DOHH2 (cell line): Measurements from ENCODE around the gene USP12.

Source experiments
- H3F3A ChIP-seq: fragments of 200-600 bp; sonication (generic), shearing (Covaris generic); 2 replicates; pipeline ENCODE4 v1.6.0; 2016; ENCODE audit warnings: antibody characterized with exemption, mild to moderate bottlenecking; ENCODE audit not compliant: control insufficient read depth, insufficient read depth
- H3K27ac ChIP-seq: fragments of 200-600 bp; sonication (generic); 2 replicates; pipeline ENCODE4 v1.5.1; 2014; ENCODE audit warnings: low read depth, mild to moderate bottlenecking, low read length, moderate library complexity
- H3K27me3 ChIP-seq: fragments of 200-600 bp; sonication (generic); 2 replicates; pipeline ENCODE4 v1.6.1; 2014; ENCODE audit warnings: mild to moderate bottlenecking, low read length, mixed read lengths; ENCODE audit not compliant: control insufficient read depth
- H3K36me3 ChIP-seq: fragments of 200-600 bp; sonication (generic); 2 replicates; pipeline ENCODE4 v1.6.1; 2014; ENCODE audit warnings: mild to moderate bottlenecking, low read length, moderate library complexity, mixed read lengths; ENCODE audit not compliant: control insufficient read depth
- H3K4me1 ChIP-seq: fragments of 200-600 bp; sonication (generic); 2 replicates; pipeline ENCODE4 v1.6.1; 2014; ENCODE audit warnings: mild to moderate bottlenecking, low read length, mixed read lengths; ENCODE audit not compliant: control insufficient read depth
- H3K4me2 ChIP-seq: fragments of 200-600 bp; sonication (generic); 2 replicates; pipeline ENCODE4 v1.6.0; 2014; ENCODE audit warnings: mild to moderate bottlenecking, low read length, moderate library complexity
- H3K4me3 ChIP-seq: fragments of 200-600 bp; sonication (generic); 2 replicates; pipeline ENCODE4 v1.5.1; 2014; ENCODE audit warnings: mild to moderate bottlenecking, low read length, mixed read lengths
- H3K79me2 ChIP-seq: fragments of 200-600 bp; sonication (generic); 2 replicates; pipeline ENCODE4 v1.6.1; 2014; ENCODE audit warnings: mild to moderate bottlenecking, low read length, mixed read lengths; ENCODE audit not compliant: control insufficient read depth
- H3K9me2 ChIP-seq: fragments of 200-600 bp; sonication (generic); replicated peaks from 2 replicates; pipeline ENCODE4 v1.6.1; 2014; ENCODE audit warnings: mild to moderate bottlenecking, low read length, mixed read lengths; ENCODE audit not compliant: control insufficient read depth
- H3K9me3 ChIP-seq: fragments of 200-600 bp; sonication (generic); 2 replicates; pipeline ENCODE4 v1.6.1; 2014; ENCODE audit warnings: antibody characterized with exemption, low read length, mixed read lengths; ENCODE audit not compliant: control insufficient read depth, insufficient read depth
- H4K20me1 ChIP-seq: fragments of 200-600 bp; sonication (generic); 2 replicates; pipeline ENCODE4 v1.6.0; 2014; ENCODE audit warnings: low read depth, mild to moderate bottlenecking, antibody characterized with exemption, low read length, moderate library complexity; ENCODE audit not compliant: control insufficient read depth, insufficient read depth
- EZH2phosphoT487 ChIP-seq: fragments of 200-600 bp; sonication (generic); IDR thresholded peaks from 2 replicates; pipeline ENCODE4 v1.6.1; 2017; ENCODE audit warnings: borderline replicate concordance, mild to moderate bottlenecking, antibody characterized with exemption, low read length, moderate library complexity, mixed read lengths
- TF ChIP-seq, protein P1 (sequence below): fragments of 200-600 bp; sonication (generic); IDR thresholded peaks from one replicate; pipeline ENCODE4 v1.5.1; 2014; ENCODE audit warnings: antibody characterized with exemption, mild to moderate bottlenecking, low read depth, low read length; ENCODE audit not compliant: poor library complexity, severe bottlenecking

The USP12 gene

GRCh38 chr13:27194895-27195764 lies 23.5 kb upstream of the USP12 start:
- no peak overlapping the region for H3K27ac ChIP-seq

GRCh38 chr13:27194209-27194608 lies 22.6 kb upstream of the USP12 start:
- Histone ChIP-seq H3K4me3 (no peak overlapping the region), H3K4me1 (no peaks in the 10 kb centered on the region), H3K9me3 (no peaks in the 10 kb centered on the region), H4K20me1 (no peaks in the 10 kb centered on the region), H3K27me3 (no peaks in the 10 kb centered on the region; the same call in 1 of the 2 replicates), H3K27ac (no peak overlapping the region), H3K4me2 (no peak overlapping the region), H3K36me3 (no peaks in the 10 kb centered on the region), H3K79me2 (no peaks in the 10 kb centered on the region), H3K9me2 (no peaks in the 10 kb centered on the region), H3F3A (no peaks in the 10 kb centered on the region)
- no peak for TF ChIP-seq EZH2phosphoT487
- TF ChIP-seq, protein P1, sequence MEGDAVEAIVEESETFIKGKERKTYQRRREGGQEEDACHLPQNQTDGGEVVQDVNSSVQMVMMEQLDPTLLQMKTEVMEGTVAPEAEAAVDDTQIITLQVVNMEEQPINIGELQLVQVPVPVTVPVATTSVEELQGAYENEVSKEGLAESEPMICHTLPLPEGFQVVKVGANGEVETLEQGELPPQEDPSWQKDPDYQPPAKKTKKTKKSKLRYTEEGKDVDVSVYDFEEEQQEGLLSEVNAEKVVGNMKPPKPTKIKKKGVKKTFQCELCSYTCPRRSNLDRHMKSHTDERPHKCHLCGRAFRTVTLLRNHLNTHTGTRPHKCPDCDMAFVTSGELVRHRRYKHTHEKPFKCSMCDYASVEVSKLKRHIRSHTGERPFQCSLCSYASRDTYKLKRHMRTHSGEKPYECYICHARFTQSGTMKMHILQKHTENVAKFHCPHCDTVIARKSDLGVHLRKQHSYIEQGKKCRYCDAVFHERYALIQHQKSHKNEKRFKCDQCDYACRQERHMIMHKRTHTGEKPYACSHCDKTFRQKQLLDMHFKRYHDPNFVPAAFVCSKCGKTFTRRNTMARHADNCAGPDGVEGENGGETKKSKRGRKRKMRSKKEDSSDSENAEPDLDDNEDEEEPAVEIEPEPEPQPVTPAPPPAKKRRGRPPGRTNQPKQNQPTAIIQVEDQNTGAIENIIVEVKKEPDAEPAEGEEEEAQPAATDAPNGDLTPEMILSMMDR, result no peak

More at GRCh38 chr13:27194895-27195764, 23.5 kb upstream of the USP12 start:
- no peak overlapping the region for H3K4me2 ChIP-seq
- H3K4me1 ChIP-seq, result no peaks in the 10 kb centered on the region
- no peaks in the 10 kb centered on the region for H3K9me3 ChIP-seq
- no peaks in the 10 kb centered on the region for H3K36me3 ChIP-seq
- H3K9me2 ChIP-seq, result no peaks in the 10 kb centered on the region
- no peaks in the 10 kb centered on the region for H3K79me2 ChIP-seq
- TF ChIP-seq, protein P1, result no peak
- TF ChIP-seq EZH2phosphoT487, result no peak
- H4K20me1 ChIP-seq, result no peaks in the 10 kb centered on the region
- no peak overlapping the region for H3K4me3 ChIP-seq
- no peaks in the 10 kb centered on the region; the same call in 1 of the 2 replicates for H3K27me3 ChIP-seq
- no peaks in the 10 kb centered on the region for H3F3A ChIP-seq

DNA sequence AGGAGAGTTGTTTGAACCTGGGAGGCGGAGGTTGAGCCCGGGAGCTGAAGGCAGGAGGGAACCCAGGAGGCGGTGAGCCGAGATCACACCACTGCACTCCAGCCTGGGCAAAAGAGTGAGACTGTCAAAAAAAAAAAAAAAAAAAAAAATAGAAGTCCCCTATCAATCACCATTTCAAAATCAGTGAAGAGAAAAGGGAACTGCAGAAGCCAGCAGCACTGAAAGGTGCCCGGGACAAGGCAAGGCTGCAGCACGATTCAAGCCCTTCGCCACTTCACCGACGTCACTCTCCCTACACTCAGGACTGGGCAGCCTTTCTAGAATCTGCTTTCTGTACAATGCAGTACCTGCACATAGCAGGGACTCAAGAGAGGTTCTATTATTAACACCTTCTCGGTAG lies 21.9 kb upstream of the USP12 start:
- Histone ChIP-seq H3K36me3 (no peaks in the 10 kb centered on the region), H3K27me3 (no peaks in the 10 kb centered on the region; the same call in 1 of the 2 replicates), H3K4me2 (no peak overlapping the region), H3K79me2 (no peaks in the 10 kb centered on the region), H4K20me1 (no peaks in the 10 kb centered on the region), H3K9me2 (no peaks in the 10 kb centered on the region), H3K4me3 (no peak overlapping the region), H3F3A (no peaks in the 10 kb centered on the region), H3K27ac (no peak overlapping the region), H3K9me3 (no peaks in the 10 kb centered on the region), H3K4me1 (no peaks in the 10 kb centered on the region)
- TF ChIP-seq EZH2phosphoT487, result no peak
- TF ChIP-seq, protein P1, result no peak
